ENCODE data around the gene F8A3.

F8A3 gene

GRCh38 chrX:155434906-155435743 is 23.3 kb downstream of the F8A3 start:
- no peaks in the 10 kb centered on the region for H3K4me1 ChIP-seq (ENCODE audit: control insufficient read depth, insufficient read depth, low read length, poor library complexity, severe bottlenecking)
- no peaks in the 10 kb centered on the region for H3K27me3 ChIP-seq (replicated peaks; ENCODE audit: control insufficient read depth, insufficient read depth, low read length, poor library complexity, severe bottlenecking)
- no peaks in the 10 kb centered on the region for H3K9me3 ChIP-seq (ENCODE audit: control insufficient read depth, low read length)
- H3K27ac ChIP-seq (ENCODE audit: insufficient read depth, low read length, poor library complexity, severe bottlenecking): no peak overlapping the region
- H3K36me3 ChIP-seq (ENCODE audit: control insufficient read depth, insufficient read depth, low read length): no peaks in the 10 kb centered on the region
- DNase-seq: no peak
- no peak overlapping the region for H3K4me3 ChIP-seq (ENCODE audit: insufficient read depth, low read depth, low read length, poor library complexity, severe bottlenecking)

GRCh38 chrX:155417769-155418168 is 40.7 kb downstream of the F8A3 start:
- no peaks in the 10 kb centered on the region for H3K9me3 ChIP-seq (ENCODE audit: control insufficient read depth, low read length)
- H3K4me3 ChIP-seq (ENCODE audit: insufficient read depth, low read depth, low read length, poor library complexity, severe bottlenecking): no peak overlapping the region
- H3K27ac ChIP-seq (ENCODE audit: insufficient read depth, low read length, poor library complexity, severe bottlenecking): no peak overlapping the region
- no peaks in the 10 kb centered on the region for H3K27me3 ChIP-seq (replicated peaks; ENCODE audit: control insufficient read depth, insufficient read depth, low read length, poor library complexity, severe bottlenecking)
- no peak for DNase-seq
- H3K36me3 ChIP-seq (ENCODE audit: control insufficient read depth, insufficient read depth, low read length): no peaks in the 10 kb centered on the region
- H3K4me1 ChIP-seq (ENCODE audit: control insufficient read depth, insufficient read depth, low read length, poor library complexity, severe bottlenecking): no peaks in the 10 kb centered on the region

Measured in effector memory CD4-positive, alpha-beta T cell (primary cell).